Neural crest cell (in vitro differentiated cells): Measurements from ENCODE around the gene ZNF341. TPM values are rescaled to one million over a fixed set of nuclear protein-coding genes. Genes with fewer than 3 reads are reported as not detected.

Experiments used
- DNase-seq: peaks from one replicate; pipeline ENCODE4 v3.0.0; 2021; ENCODE audit warnings: low read depth, mixed read lengths, low spot score
- H3K27ac Mint-ChIP-seq: one replicate; pipeline ENCODE4 v1.8.0; 2021; ENCODE audit warnings: mild to moderate bottlenecking, mixed read lengths; ENCODE audit not compliant: unreplicated experiment
- H3K27me3 Mint-ChIP-seq: 2 replicates; pipeline ENCODE4 v1.8.0; 2021; ENCODE audit warnings: low read depth, mild to moderate bottlenecking, mixed read lengths
- H3K36me3 Mint-ChIP-seq: 2 replicates; pipeline ENCODE4 v1.8.0; 2021; ENCODE audit warnings: low read depth, mild to moderate bottlenecking, mixed read lengths
- H3K4me1 Mint-ChIP-seq: 2 replicates; pipeline ENCODE4 v1.8.0; 2021; ENCODE audit warnings: mixed read lengths
- H3K4me3 Mint-ChIP-seq: one replicate; pipeline ENCODE4 v1.8.0; 2021; ENCODE audit warnings: mild to moderate bottlenecking, mixed read lengths
- H3K9me3 Mint-ChIP-seq: 2 replicates; pipeline ENCODE4 v1.8.0; 2021; ENCODE audit warnings: mixed read lengths
- total RNA-seq: library from RNA; stranded (reverse); gene quantifications from 2 replicates; pipeline ENCODE4 v1.2.1, GENCODE V29; 2021
- TF ChIP-seq, protein P1 (sequence below): fragments of 200-600 bp; sonication (generic); conservative IDR thresholded peaks from 2 replicates; pipeline ENCODE4 v1.5.0; 2021; ENCODE audit warnings: antibody characterized with exemption, mild to moderate bottlenecking

The ZNF341 gene
- total RNA-seq, 1 donor from 2014 or later = 5.1 TPM

DNA sequence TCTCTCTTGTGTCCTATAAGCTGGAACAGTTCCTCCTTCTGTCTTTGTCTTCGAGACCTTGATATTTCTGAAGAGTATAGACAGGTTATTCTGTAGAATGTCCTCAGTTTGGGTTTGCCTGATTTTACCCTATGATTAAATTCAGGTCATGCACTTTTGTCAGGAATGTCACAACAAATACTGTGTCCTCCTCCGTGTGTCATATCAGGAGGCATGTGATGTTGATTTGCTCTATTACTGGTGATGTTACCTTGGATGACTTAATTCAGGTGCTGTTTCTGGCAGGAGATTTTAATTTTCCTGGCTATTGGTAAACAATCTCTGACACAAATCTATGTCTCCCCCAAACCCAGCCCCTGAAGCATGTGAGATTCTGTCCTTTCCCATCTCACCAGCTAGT is 46.0 kb downstream of the ZNF341 start:
- no peak for DNase-seq

GRCh38 chr20:33781133-33781532 is 49.3 kb downstream of the ZNF341 start:
- Mint-ChIP-seq H3K27me3 (no peaks in the 10 kb centered on the region), H3K4me1 (peaks cover 6% of the 10 kb centered on the region), H3K4me3 (no peak overlapping the region), H3K36me3 (no peaks in the 10 kb centered on the region), H3K9me3 (no peaks in the 10 kb centered on the region), H3K27ac (no peak overlapping the region)
- no peak for DNase-seq
- TF ChIP-seq, protein P1, sequence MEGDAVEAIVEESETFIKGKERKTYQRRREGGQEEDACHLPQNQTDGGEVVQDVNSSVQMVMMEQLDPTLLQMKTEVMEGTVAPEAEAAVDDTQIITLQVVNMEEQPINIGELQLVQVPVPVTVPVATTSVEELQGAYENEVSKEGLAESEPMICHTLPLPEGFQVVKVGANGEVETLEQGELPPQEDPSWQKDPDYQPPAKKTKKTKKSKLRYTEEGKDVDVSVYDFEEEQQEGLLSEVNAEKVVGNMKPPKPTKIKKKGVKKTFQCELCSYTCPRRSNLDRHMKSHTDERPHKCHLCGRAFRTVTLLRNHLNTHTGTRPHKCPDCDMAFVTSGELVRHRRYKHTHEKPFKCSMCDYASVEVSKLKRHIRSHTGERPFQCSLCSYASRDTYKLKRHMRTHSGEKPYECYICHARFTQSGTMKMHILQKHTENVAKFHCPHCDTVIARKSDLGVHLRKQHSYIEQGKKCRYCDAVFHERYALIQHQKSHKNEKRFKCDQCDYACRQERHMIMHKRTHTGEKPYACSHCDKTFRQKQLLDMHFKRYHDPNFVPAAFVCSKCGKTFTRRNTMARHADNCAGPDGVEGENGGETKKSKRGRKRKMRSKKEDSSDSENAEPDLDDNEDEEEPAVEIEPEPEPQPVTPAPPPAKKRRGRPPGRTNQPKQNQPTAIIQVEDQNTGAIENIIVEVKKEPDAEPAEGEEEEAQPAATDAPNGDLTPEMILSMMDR = no peak

More for the DNA sequence above, 46.0 kb downstream of the ZNF341 start:
- no peak overlapping the region for H3K4me3 Mint-ChIP-seq
- no peak overlapping the region for H3K27ac Mint-ChIP-seq
- H3K36me3 Mint-ChIP-seq = no peaks in the 10 kb centered on the region
- H3K4me1 Mint-ChIP-seq = no peaks in the 10 kb centered on the region
- no peaks in the 10 kb centered on the region for H3K9me3 Mint-ChIP-seq
- TF ChIP-seq, protein P1 = no peak
- no peaks in the 10 kb centered on the region for H3K27me3 Mint-ChIP-seq

DNA sequence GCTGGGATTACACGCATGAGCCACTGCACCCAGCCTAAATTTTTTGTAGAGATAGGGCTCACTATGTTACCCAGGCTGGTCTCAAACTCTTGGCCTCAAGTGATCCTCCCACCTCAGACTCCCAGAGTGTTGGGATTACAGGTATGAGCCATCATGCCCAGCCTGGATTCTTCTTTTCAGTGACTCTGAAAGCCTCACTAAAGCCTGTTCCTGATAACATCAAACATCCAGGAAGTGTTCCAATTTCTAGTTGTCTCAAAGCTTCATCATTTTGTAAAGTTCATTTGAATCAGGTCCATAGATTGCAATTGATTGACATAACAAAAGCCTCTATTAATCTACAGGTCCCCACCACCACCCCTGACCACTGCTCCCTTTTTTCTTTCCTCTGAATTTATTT is 50.1 kb downstream of the ZNF341 start:
- DNase-seq = no peak
- H3K9me3 Mint-ChIP-seq = no peaks in the 10 kb centered on the region
- no peaks in the 10 kb centered on the region for H3K36me3 Mint-ChIP-seq
- peaks cover 11% of the 10 kb centered on the region for H3K4me1 Mint-ChIP-seq
- H3K4me3 Mint-ChIP-seq = no peak overlapping the region
- TF ChIP-seq, protein P1 = no peak
- no peaks in the 10 kb centered on the region for H3K27me3 Mint-ChIP-seq
- H3K27ac Mint-ChIP-seq = no peak overlapping the region

GRCh38 chr20:33783256-33783655 is 51.5 kb downstream of the ZNF341 start:
- Mint-ChIP-seq H3K36me3 (no peaks in the 10 kb centered on the region), H3K27ac (peak overlapping the region; percentile 70), H3K9me3 (no peaks in the 10 kb centered on the region), H3K4me1 (peaks cover 22% of the 10 kb centered on the region), H3K4me3 (no peak overlapping the region), H3K27me3 (no peaks in the 10 kb centered on the region)
- TF ChIP-seq, protein P1 = no peak
- DNase-seq = no peak

- Mint-ChIP-seq H3K4me3 (no peak overlapping the region), H3K4me1 (peaks cover 26% of the 10 kb centered on the region), H3K36me3 (no peaks in the 10 kb centered on the region), H3K27me3 (no peaks in the 10 kb centered on the region), H3K9me3 (no peaks in the 10 kb centered on the region), H3K27ac (no peak overlapping the region)
- DNase-seq = no peak
- TF ChIP-seq, protein P1 = no peak
Observed at GRCh38 chr20:33783818-33784217, 52.0 kb downstream of the ZNF341 start.

DNA sequence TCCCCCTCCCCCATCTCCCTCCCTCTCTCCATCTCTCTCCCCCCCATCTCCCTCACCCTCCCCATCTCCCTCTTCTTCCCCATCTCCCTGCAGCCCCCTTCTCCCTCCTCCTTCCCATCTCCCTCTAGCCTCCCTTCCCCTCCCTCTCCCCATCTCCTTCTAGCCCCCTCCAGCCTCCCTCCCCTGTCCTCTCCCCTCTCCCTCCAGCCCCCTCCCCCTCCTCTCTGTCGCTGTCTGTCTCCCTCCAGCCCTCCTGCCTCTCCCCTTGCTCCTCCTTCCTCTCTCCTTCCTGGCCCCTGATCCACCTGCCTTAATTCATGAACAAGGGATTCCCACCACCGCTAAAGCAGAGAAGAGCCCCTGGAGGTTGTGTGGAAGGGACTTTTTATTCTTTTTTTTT is 52.4 kb downstream of the ZNF341 start:
- DNase-seq = no peak

More for the DNA sequence above, 52.4 kb downstream of the ZNF341 start:
- Mint-ChIP-seq H3K4me1 (peaks cover 26% of the 10 kb centered on the region), H3K9me3 (no peaks in the 10 kb centered on the region), H3K4me3 (no peak overlapping the region), H3K27me3 (no peaks in the 10 kb centered on the region), H3K36me3 (no peaks in the 10 kb centered on the region), H3K27ac (no peak overlapping the region)
- TF ChIP-seq, protein P1 = no peak
